Measurements from ENCODE around the gene ENTREP1.

DNA sequence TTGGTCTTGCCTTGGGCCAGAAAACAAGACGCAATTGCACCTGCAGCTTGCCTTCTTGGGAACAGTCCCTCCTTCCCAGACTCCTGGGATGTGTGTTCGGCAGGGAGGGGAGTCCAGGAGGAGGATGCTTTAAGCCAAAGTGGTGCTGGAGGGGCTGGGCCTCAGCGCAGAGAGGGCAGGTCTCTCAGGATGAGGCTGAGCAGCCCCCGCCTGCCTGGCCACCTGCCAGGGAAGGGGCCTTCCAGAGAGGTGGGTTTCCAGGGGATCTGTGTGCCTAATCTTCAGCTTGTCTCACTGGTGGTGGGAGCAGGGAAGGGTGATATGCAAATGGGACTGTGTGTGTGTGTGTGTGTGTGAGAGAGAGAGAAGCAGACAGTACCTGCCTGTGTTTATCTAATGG is 105.2 kb downstream of the ENTREP1 start:
- TF ChIP-seq POLR2A (IDR thresholded peaks at IDR 0.05): no peak
- TF ChIP-seq, protein P1, sequence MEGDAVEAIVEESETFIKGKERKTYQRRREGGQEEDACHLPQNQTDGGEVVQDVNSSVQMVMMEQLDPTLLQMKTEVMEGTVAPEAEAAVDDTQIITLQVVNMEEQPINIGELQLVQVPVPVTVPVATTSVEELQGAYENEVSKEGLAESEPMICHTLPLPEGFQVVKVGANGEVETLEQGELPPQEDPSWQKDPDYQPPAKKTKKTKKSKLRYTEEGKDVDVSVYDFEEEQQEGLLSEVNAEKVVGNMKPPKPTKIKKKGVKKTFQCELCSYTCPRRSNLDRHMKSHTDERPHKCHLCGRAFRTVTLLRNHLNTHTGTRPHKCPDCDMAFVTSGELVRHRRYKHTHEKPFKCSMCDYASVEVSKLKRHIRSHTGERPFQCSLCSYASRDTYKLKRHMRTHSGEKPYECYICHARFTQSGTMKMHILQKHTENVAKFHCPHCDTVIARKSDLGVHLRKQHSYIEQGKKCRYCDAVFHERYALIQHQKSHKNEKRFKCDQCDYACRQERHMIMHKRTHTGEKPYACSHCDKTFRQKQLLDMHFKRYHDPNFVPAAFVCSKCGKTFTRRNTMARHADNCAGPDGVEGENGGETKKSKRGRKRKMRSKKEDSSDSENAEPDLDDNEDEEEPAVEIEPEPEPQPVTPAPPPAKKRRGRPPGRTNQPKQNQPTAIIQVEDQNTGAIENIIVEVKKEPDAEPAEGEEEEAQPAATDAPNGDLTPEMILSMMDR (IDR thresholded peaks at IDR 0.05): no peak
